HEK293 (cell line): Measurements from ENCODE around the gene LRRC4C.

Experiments
- CTCF ChIA-PET: fragments of 350-600 bp; formaldehyde crosslinking; extraction: SDS; loops from one replicate; lab custom pipeline; 2021; ENCODE audit warnings: antibody characterized with exemption; lab: Yijun Ruan, JAX
- POLR2A ChIA-PET: fragments of 300-600 bp; formaldehyde crosslinking; extraction: SDS; loops from one replicate; lab custom pipeline; 2020; ENCODE audit warnings: antibody characterized with exemption, inconsistent platforms; lab: Yijun Ruan, JAX
- H3K27ac ChIP-seq: fragments of 200-500 bp; sonication (Bioruptor generic); 2 replicates; pipeline ENCODE4 v1.5.1; 2014; ENCODE audit warnings: low read depth, low read length, control low read depth, inconsistent platforms; ENCODE audit errors: extremely low read depth
- H3K36me3 ChIP-seq, 2 experiments: fragments of 200-500 bp in 1 of 2; sonication (Bioruptor generic) in 1 of 2; 1 replicate in 1 of 2; 2 replicates in 1 of 2; pipeline ENCODE4 v1.5.1; 2014 to 2017; ENCODE audit warnings: inconsistent platforms in 2 of 2, low read length in 2 of 2; ENCODE audit not compliant: control insufficient read depth in 2 of 2, insufficient read depth in 1 of 2
- H3K4me1 ChIP-seq: fragments of 200-500 bp; sonication (Bioruptor generic); 2 replicates; pipeline ENCODE4 v1.5.1; 2014; ENCODE audit warnings: mild to moderate bottlenecking, low read length, inconsistent platforms; ENCODE audit not compliant: control insufficient read depth, insufficient read depth
- H3K4me3 ChIP-seq: 2 replicates; pipeline ENCODE4 v1.5.1; 2011; ENCODE audit warnings: low read depth, mild to moderate bottlenecking, control low read depth, low read length, moderate library complexity
- H3K9me3 ChIP-seq: fragments of 200-500 bp; sonication (Bioruptor generic); 2 replicates; pipeline ENCODE4 v1.5.1; 2014; ENCODE audit warnings: low read depth, low read length, inconsistent platforms; ENCODE audit not compliant: control insufficient read depth, insufficient read depth
- CTCF ChIP-seq: fragments of 450-650 bp; formaldehyde crosslinking; IDR thresholded peaks from 2 replicates; pipeline ENCODE4 v1.5.1; 2016; ENCODE audit warnings: missing biosample characterization, missing genetic modification characterization
- EGR2 ChIP-seq: fragments of 450-650 bp; formaldehyde crosslinking; IDR thresholded peaks from 2 replicates; pipeline ENCODE4 v1.5.1; 2016; ENCODE audit warnings: low read depth, missing biosample characterization, missing genetic modification characterization
- HOXD13 ChIP-seq: sonication (generic); formaldehyde crosslinking; IDR thresholded peaks from 2 replicates; pipeline ENCODE4 v1.8.0; 2022; ENCODE audit warnings: missing genetic modification reagents, borderline replicate concordance
- KLF17 ChIP-seq: fragments of 450-650 bp; formaldehyde crosslinking; IDR thresholded peaks from 2 replicates; pipeline ENCODE4 v1.5.1; 2016; ENCODE audit warnings: missing biosample characterization, missing genetic modification characterization
- OVOL3 ChIP-seq: fragments of 450-650 bp; formaldehyde crosslinking; IDR thresholded peaks from 2 replicates; pipeline ENCODE4 v1.5.1; 2016; ENCODE audit warnings: missing biosample characterization, missing genetic modification characterization
- PATZ1 ChIP-seq: fragments of 450-650 bp; formaldehyde crosslinking; IDR thresholded peaks from 2 replicates; pipeline ENCODE4 v1.5.1; 2016; ENCODE audit warnings: missing biosample characterization, missing genetic modification characterization
- PRDM4 ChIP-seq: fragments of 450-650 bp; formaldehyde crosslinking; IDR thresholded peaks from 2 replicates; pipeline ENCODE4 v1.5.1; 2017; ENCODE audit warnings: missing biosample characterization, missing genetic modification characterization
- ZFHX2 ChIP-seq: fragments of 450-650 bp; formaldehyde crosslinking; conservative IDR thresholded peaks from 2 replicates; pipeline ENCODE4 v1.5.1; 2016; ENCODE audit warnings: missing biosample characterization, missing genetic modification characterization
- ZFP37 ChIP-seq: fragments of 450-650 bp; formaldehyde crosslinking; IDR thresholded peaks from 2 replicates; pipeline ENCODE4 v1.5.1; 2016; ENCODE audit warnings: missing biosample characterization, missing genetic modification characterization
- ZNF133 ChIP-seq: fragments of 450-650 bp; formaldehyde crosslinking; IDR thresholded peaks from 2 replicates; pipeline ENCODE4 v1.5.1; 2016; ENCODE audit warnings: missing biosample characterization, missing genetic modification characterization
- ZNF146 ChIP-seq: fragments of 450-650 bp; formaldehyde crosslinking; IDR thresholded peaks from 2 replicates; pipeline ENCODE4 v1.5.1; 2016; ENCODE audit warnings: missing biosample characterization, missing genetic modification characterization
- ZNF24 ChIP-seq: fragments of 450-650 bp; formaldehyde crosslinking; IDR thresholded peaks from 2 replicates; pipeline ENCODE4 v1.5.1; 2016; ENCODE audit warnings: missing biosample characterization, missing genetic modification characterization
- ZNF26 ChIP-seq: fragments of 450-650 bp; formaldehyde crosslinking; IDR thresholded peaks from 2 replicates; pipeline ENCODE4 v1.5.1; 2016; ENCODE audit warnings: missing biosample characterization, missing genetic modification characterization
- ZNF280D ChIP-seq: fragments of 450-650 bp; formaldehyde crosslinking; IDR thresholded peaks from 2 replicates; pipeline ENCODE4 v1.5.1; 2016; ENCODE audit warnings: missing biosample characterization, missing genetic modification characterization
- ZNF335 ChIP-seq: fragments of 450-650 bp; formaldehyde crosslinking; conservative IDR thresholded peaks from 2 replicates; pipeline ENCODE4 v1.5.1; 2016; ENCODE audit warnings: missing biosample characterization, missing genetic modification characterization
- ZNF341 ChIP-seq: fragments of 450-650 bp; formaldehyde crosslinking; IDR thresholded peaks from 2 replicates; pipeline ENCODE4; 2016; ENCODE audit warnings: low read depth, missing biosample characterization, missing genetic modification characterization
- ZNF514 ChIP-seq: fragments of 450-650 bp; formaldehyde crosslinking; IDR thresholded peaks from 2 replicates; pipeline ENCODE4 v1.5.1; 2016; ENCODE audit warnings: missing biosample characterization, missing genetic modification characterization
- ZNF529 ChIP-seq: fragments of 450-650 bp; formaldehyde crosslinking; IDR thresholded peaks from 2 replicates; pipeline ENCODE4 v1.5.1; 2017; ENCODE audit warnings: missing genetic modification characterization, missing biosample characterization; ENCODE audit not compliant: insufficient replicate concordance
- ZNF776 ChIP-seq: fragments of 450-650 bp; formaldehyde crosslinking; IDR thresholded peaks from 2 replicates; pipeline ENCODE4 v1.5.0; 2017; ENCODE audit warnings: missing biosample characterization, missing genetic modification characterization, borderline replicate concordance
- ZNF843 ChIP-seq: fragments of 450-650 bp; formaldehyde crosslinking; IDR thresholded peaks from 2 replicates; pipeline ENCODE4 v1.5.1; 2016; ENCODE audit warnings: missing biosample characterization, missing genetic modification characterization
- ZSCAN16 ChIP-seq: fragments of 450-650 bp; formaldehyde crosslinking; IDR thresholded peaks from 2 replicates; pipeline ENCODE4 v1.5.1; 2016; ENCODE audit warnings: missing biosample characterization, missing genetic modification characterization
- ZSCAN4 ChIP-seq: fragments of 450-650 bp; formaldehyde crosslinking; IDR thresholded peaks from 2 replicates; pipeline ENCODE4 v1.5.1; 2017; ENCODE audit warnings: missing biosample characterization, missing genetic modification characterization

LRRC4C gene

GRCh38 chr11:40391679-40392078 lies 1067.8 kb downstream of the LRRC4C start:
- no peaks in the 10 kb centered on the region for H3K4me1 ChIP-seq
- POLR2A ChIA-PET: no interaction called here
- H3K27ac ChIP-seq: no peak overlapping the region
- H3K36me3 ChIP-seq: no peaks in the 10 kb centered on the region
- CTCF ChIA-PET: no interaction called here
- H3K9me3 ChIP-seq: no peaks in the 10 kb centered on the region
- no peak overlapping the region for H3K4me3 ChIP-seq
- TF ChIP-seq ZNF133 (tag by site-specific recombination) (no peak), KLF17 (tag by site-specific recombination) (no peak), ZFP37 (tag by site-specific recombination) (no peak), ZSCAN16 (tag by site-specific recombination) (no peak), EGR2 (tag by site-specific recombination) (no peak), ZSCAN4 (no peak), HOXD13 (CRISPR knock-in tag) (no peak), ZNF26 (no peak), ZNF843 (tag by site-specific recombination) (no peak), ZNF529 (tag by site-specific recombination) (no peak), PATZ1 (no peak), ZNF514 (no peak)

- Histone ChIP-seq H3K36me3 (no peaks in the 10 kb centered on the region), H3K9me3 (no peaks in the 10 kb centered on the region), H3K4me3 (no peak overlapping the region), H3K27ac (no peak overlapping the region), H3K4me1 (no peaks in the 10 kb centered on the region)
- POLR2A ChIA-PET: no interaction called here
- CTCF ChIA-PET: interaction anchor here (0.6 kb wide), 1 partner anchor 16 kb away, joined by 3 read pairs; no protein-coding TSS in a partner anchor
- TF ChIP-seq ZNF335: no peak
- TF ChIP-seq ZNF146: no peak
- no peak for TF ChIP-seq ZNF341 (tag by site-specific recombination)
- no peak for TF ChIP-seq CTCF
- no peak for TF ChIP-seq PRDM4 (tag by site-specific recombination)
- no peak for TF ChIP-seq ZNF843 (tag by site-specific recombination)
- no peak for TF ChIP-seq ZNF24 (tag by site-specific recombination)
- TF ChIP-seq ZFHX2 (tag by site-specific recombination): no peak
- TF ChIP-seq ZNF776 (tag by site-specific recombination): no peak
- TF ChIP-seq OVOL3 (tag by site-specific recombination): no peak
- TF ChIP-seq ZNF280D (tag by site-specific recombination): no peak
Observed at GRCh38 chr11:40388097-40388818, 1071.2 kb downstream of the LRRC4C start.
